GM23248 (cell line): ENCODE measurements around the gene BTBD19. TPM values are rescaled to one million over a fixed set of nuclear protein-coding genes. Genes with fewer than 3 reads are reported as not detected.

Source experiments
- DNase-seq: peaks from one replicate; pipeline ENCODE4 v3.0.0-alpha.2; 2015
- H2AFZ ChIP-seq: fragments of 200-600 bp; sonication (generic); 2 replicates; pipeline ENCODE4 v1.6.1; 2016; ENCODE audit warnings: antibody characterized with exemption
- H3F3A ChIP-seq: fragments of 200-600 bp; sonication (generic); 2 replicates; pipeline ENCODE4 v1.6.1; 2016; ENCODE audit warnings: mild to moderate bottlenecking, antibody characterized with exemption, mixed run types; ENCODE audit not compliant: insufficient read depth
- H3K27ac ChIP-seq: fragments of 200-600 bp; sonication (generic); 2 replicates; pipeline ENCODE4 v1.5.1; 2016; ENCODE audit warnings: mild to moderate bottlenecking
- H3K27me3 ChIP-seq: fragments of 200-600 bp; sonication (generic); replicated peaks from 2 replicates; pipeline ENCODE4 v1.6.1; 2016; ENCODE audit warnings: mild to moderate bottlenecking; ENCODE audit not compliant: insufficient read depth
- H3K36me3 ChIP-seq: fragments of 200-600 bp; sonication (generic); 2 replicates; pipeline ENCODE4 v1.6.1; 2016; ENCODE audit warnings: low read depth, mild to moderate bottlenecking
- H3K4me1 ChIP-seq: fragments of 200-600 bp; sonication (generic); 2 replicates; pipeline ENCODE4 v1.6.1; 2016; ENCODE audit warnings: mild to moderate bottlenecking; ENCODE audit not compliant: insufficient read depth
- H3K4me2 ChIP-seq: fragments of 200-600 bp; sonication (generic); one replicate; pipeline ENCODE4 v1.6.1; 2016; ENCODE audit warnings: mild to moderate bottlenecking; ENCODE audit not compliant: unreplicated experiment
- H3K4me3 ChIP-seq: fragments of 200-600 bp; sonication (generic); 2 replicates; pipeline ENCODE4 v1.5.1; 2016; ENCODE audit warnings: mild to moderate bottlenecking
- H3K79me2 ChIP-seq: fragments of 200-600 bp; sonication (generic); 2 replicates; pipeline ENCODE4 v1.6.1; 2016; ENCODE audit warnings: mild to moderate bottlenecking; ENCODE audit not compliant: insufficient read depth
- H3K9ac ChIP-seq: fragments of 200-600 bp; sonication (generic); 2 replicates; pipeline ENCODE4 v1.6.1; 2016; ENCODE audit warnings: mild to moderate bottlenecking
- H3K9me2 ChIP-seq: fragments of 200-600 bp; sonication (generic); 2 replicates; pipeline ENCODE4 v1.6.1; 2016; ENCODE audit warnings: mixed run types, mild to moderate bottlenecking, moderate library complexity; ENCODE audit not compliant: insufficient read depth
- H3K9me3 ChIP-seq: fragments of 200-600 bp; sonication (generic); one replicate; pipeline ENCODE4 v1.6.1; 2017; ENCODE audit warnings: low read depth
- H4K20me1 ChIP-seq: fragments of 200-600 bp; sonication (generic); 2 replicates; pipeline ENCODE4 v1.6.0; 2016; ENCODE audit not compliant: insufficient read depth
- EZH2 ChIP-seq: fragments of 200-600 bp; sonication (generic); IDR thresholded peaks from 2 replicates; pipeline ENCODE4 v1.6.1; 2018; ENCODE audit warnings: antibody characterized with exemption, mild to moderate bottlenecking; ENCODE audit not compliant: insufficient read depth, poor library complexity, severe bottlenecking
- EZH2phosphoT487 ChIP-seq: fragments of 200-600 bp; sonication (generic); IDR thresholded peaks from 2 replicates; pipeline ENCODE4 v1.6.1; 2018; ENCODE audit warnings: antibody characterized with exemption, moderate library complexity, mild to moderate bottlenecking, low read depth; ENCODE audit not compliant: insufficient read depth
- WGBS, 2 experiments: methylation state at CpG; one replicate each; pipeline ENCODE4 v1.1.6; 2015 to 2017; ENCODE audit warnings: low lambda C conversion rate in 2 of 2, low coverage in 1 of 2; ENCODE audit errors: missing lambda C conversion rate in 2 of 2; 5-methylcytosine and 5-hydroxymethylcytosine counted together
- in situ Hi-C: fragments of 300-500 bp; cut with MboI; formaldehyde crosslinking; loops from 2 replicates; pipeline ENCODE4 v1.15.0; 2020
- polyA plus RNA-seq: library from polyadenylated mRNA; unstranded; fragments of >200 nt; fragmentation: Nextera tagmentation; extraction: Ambion mirVana; gene quantifications from 2 replicates; pipeline ENCODE4 v1.2.1, GENCODE V29; 2016
- total RNA-seq: library from RNA; depleted of rRNA; stranded (reverse); fragments of >200 nt; shearing (Covaris generic); gene quantifications from 2 replicates; pipeline ENCODE4 v1.2.3, GENCODE V29; 2014

Gene BTBD19
- total and polyA plus RNA-seq, 2 experiments from 2014 or later = 8.0 to 12.1 TPM

- Histone ChIP-seq H3K4me1 (peaks cover 31% of the 10 kb centered on the region), H3K4me3 (peak overlapping the region; percentile 99), H3K9me3 (no peaks in the 10 kb centered on the region), H3F3A (peaks cover 43% of the 10 kb centered on the region), H3K9me2 (no peaks in the 10 kb centered on the region), H3K9ac (peak overlapping the region; percentile 98), H4K20me1 (no peaks in the 10 kb centered on the region), H3K27me3 (no peaks in the 10 kb centered on the region), H2AFZ (no peak overlapping the region), H3K27ac (peak overlapping the region; percentile 100), H3K79me2 (peaks cover 55% of the 10 kb centered on the region), H3K36me3 (peaks cover 16% of the 10 kb centered on the region; the same call in 1 of the 2 replicates), H3K4me2 (peak overlapping the region; percentile 84)
- in situ Hi-C loops = no loop called here
- 55 to 64% methylated on average over 11 to 13 of the region's 13 CpGs for WGBS, 2 experiments
- peak; percentile 59 for DNase-seq
- TF ChIP-seq EZH2 (no peak), EZH2phosphoT487 (no peak)
Observed at GRCh38 chr1:44801491-44802305, 6.6 kb upstream of the BTBD19 start.

GRCh38 chr1:44802306-44803061, 5.8 kb upstream of the BTBD19 start:
- peak overlapping the region; percentile 100 for H3K27ac ChIP-seq
- H3K9me3 ChIP-seq = no peaks in the 10 kb centered on the region
- no peaks in the 10 kb centered on the region for H3K9me2 ChIP-seq
- no peaks in the 10 kb centered on the region for H4K20me1 ChIP-seq
- 82 to 91% methylated on average over 11 to 13 of the region's 13 CpGs for WGBS, 2 experiments
- H3K79me2 ChIP-seq = peaks cover 55% of the 10 kb centered on the region
- H2AFZ ChIP-seq = no peak overlapping the region
- TF ChIP-seq EZH2 (no peak), EZH2phosphoT487 (no peak)
- no peaks in the 10 kb centered on the region for H3K27me3 ChIP-seq
- H3K36me3 ChIP-seq = peaks cover 16% of the 10 kb centered on the region; the same call in 1 of the 2 replicates
- peaks cover 47% of the 10 kb centered on the region for H3F3A ChIP-seq
- no peak for DNase-seq
- in situ Hi-C loops = no loop called here
- H3K4me1 ChIP-seq = peaks cover 36% of the 10 kb centered on the region
- peak overlapping the region; percentile 99 for H3K4me3 ChIP-seq
- peak overlapping the region; percentile 98 for H3K9ac ChIP-seq
- H3K4me2 ChIP-seq = peak overlapping the region; percentile 84

- in situ Hi-C loops = no loop called here
- peaks cover 16% of the 10 kb centered on the region; the same call in 1 of the 2 replicates for H3K36me3 ChIP-seq
- no peaks in the 10 kb centered on the region for H3K27me3 ChIP-seq
- H3K9ac ChIP-seq = peak overlapping the region; percentile 98
- peak overlapping the region; percentile 84 for H3K4me2 ChIP-seq
- WGBS, 2 experiments = 99% methylated on average over 9 of the region's 9 CpGs
- no peaks in the 10 kb centered on the region for H4K20me1 ChIP-seq
- no peak for TF ChIP-seq EZH2
- TF ChIP-seq EZH2phosphoT487 = no peak
- peak overlapping the region; percentile 99; the same call in 1 of the 2 replicates for H3K4me3 ChIP-seq
- peaks cover 49% of the 10 kb centered on the region for H3F3A ChIP-seq
- H3K9me3 ChIP-seq = no peaks in the 10 kb centered on the region
- H3K9me2 ChIP-seq = no peaks in the 10 kb centered on the region
- H3K79me2 ChIP-seq = peaks cover 55% of the 10 kb centered on the region
- peak overlapping the region; percentile 100 for H3K27ac ChIP-seq
- no peak for DNase-seq
- H3K4me1 ChIP-seq = peaks cover 38% of the 10 kb centered on the region
- H2AFZ ChIP-seq = no peak overlapping the region
Observed at GRCh38 chr1:44803062-44803311, 5.3 kb upstream of the BTBD19 start.

- H3F3A ChIP-seq = peaks cover 51% of the 10 kb centered on the region
- WGBS, 2 experiments = 77 to 78% methylated on average over 13 of the region's 13 CpGs
- H2AFZ ChIP-seq = no peak overlapping the region
- peak; percentile 57 for DNase-seq
- H3K79me2 ChIP-seq = peaks cover 57% of the 10 kb centered on the region
- peak overlapping the region; percentile 99; the same call in 1 of the 2 replicates for H3K4me3 ChIP-seq
- peaks cover 16% of the 10 kb centered on the region; the same call in 1 of the 2 replicates for H3K36me3 ChIP-seq
- no peaks in the 10 kb centered on the region for H3K9me2 ChIP-seq
- peak overlapping the region; percentile 84 for H3K4me2 ChIP-seq
- H3K27me3 ChIP-seq = no peaks in the 10 kb centered on the region
- H3K4me1 ChIP-seq = peaks cover 44% of the 10 kb centered on the region
- peak overlapping the region; percentile 98 for H3K9ac ChIP-seq
- H4K20me1 ChIP-seq = no peaks in the 10 kb centered on the region
- in situ Hi-C loops = no loop called here
- TF ChIP-seq EZH2 = no peak
- TF ChIP-seq EZH2phosphoT487 = no peak
- no peaks in the 10 kb centered on the region for H3K9me3 ChIP-seq
- peak overlapping the region; percentile 100 for H3K27ac ChIP-seq
Observed at GRCh38 chr1:44803312-44804095, 4.8 kb upstream of the BTBD19 start.
